Dendritic cell treated with granulocyte-macrophage colony-stimulating factor and Interleukin-4, amounts not matched to agents 40 ng/mL and 50 ng/mL, for 4 days (primary cell): Measurements from ENCODE around the gene OVOL2.

ENCODE experiments used
- H3K27ac Mint-ChIP-seq: one replicate; pipeline ENCODE4 v1.8.0; 2022; ENCODE audit warnings: mild to moderate bottlenecking, mixed read lengths
- H3K27me3 Mint-ChIP-seq: one replicate; pipeline ENCODE4 v1.8.0; 2022; ENCODE audit warnings: mild to moderate bottlenecking, mixed read lengths
- H3K36me3 Mint-ChIP-seq: one replicate; pipeline ENCODE4 v1.8.0; 2022; ENCODE audit warnings: low read depth, mixed read lengths
- H3K4me1 Mint-ChIP-seq: one replicate; pipeline ENCODE4 v1.8.0; 2022; ENCODE audit warnings: low read depth, mixed read lengths
- H3K4me3 Mint-ChIP-seq: one replicate; pipeline ENCODE4 v1.8.0; 2022; ENCODE audit warnings: mild to moderate bottlenecking, moderate library complexity, mixed read lengths
- H3K9me3 Mint-ChIP-seq: one replicate; pipeline ENCODE4 v1.8.0; 2022; ENCODE audit warnings: mixed read lengths
- intact Hi-C: fragments of 100-400 bp; cut with micrococcal nuclease; formaldehyde crosslinking; loops from one replicate; pipeline ENCODE4 v1.15.0; 2022

OVOL2 gene

DNA sequence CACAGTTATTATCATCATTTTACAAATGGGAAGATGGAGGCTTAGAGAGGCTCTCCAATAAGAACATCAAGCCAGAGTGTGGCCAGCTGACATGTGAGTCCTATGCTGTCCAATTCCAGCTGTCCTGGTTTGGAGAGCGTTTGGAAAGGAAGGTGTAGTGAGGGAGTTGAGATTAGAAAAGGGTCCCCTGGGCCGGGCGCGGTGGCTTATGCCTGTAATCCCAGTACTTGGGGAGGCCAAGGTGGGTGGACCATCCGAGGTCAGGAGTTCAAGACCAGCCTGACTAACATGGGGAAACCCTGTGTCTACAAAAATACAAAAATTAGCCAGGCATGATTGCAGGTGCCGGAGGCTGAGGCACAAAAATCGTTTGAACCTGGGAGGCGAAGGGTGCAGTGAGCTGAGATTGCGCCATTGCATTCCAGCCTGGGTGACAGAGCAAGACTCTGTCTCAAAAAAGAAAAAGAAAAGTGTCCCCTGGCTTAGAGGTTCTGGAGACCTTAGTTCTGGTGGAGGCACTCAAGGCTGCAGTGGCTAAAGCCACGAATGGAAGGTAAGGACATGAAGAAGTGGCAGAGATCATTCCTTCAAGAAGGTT is 22.1 kb upstream of the OVOL2 start:
- intact Hi-C loops, result no loop called here

DNA sequence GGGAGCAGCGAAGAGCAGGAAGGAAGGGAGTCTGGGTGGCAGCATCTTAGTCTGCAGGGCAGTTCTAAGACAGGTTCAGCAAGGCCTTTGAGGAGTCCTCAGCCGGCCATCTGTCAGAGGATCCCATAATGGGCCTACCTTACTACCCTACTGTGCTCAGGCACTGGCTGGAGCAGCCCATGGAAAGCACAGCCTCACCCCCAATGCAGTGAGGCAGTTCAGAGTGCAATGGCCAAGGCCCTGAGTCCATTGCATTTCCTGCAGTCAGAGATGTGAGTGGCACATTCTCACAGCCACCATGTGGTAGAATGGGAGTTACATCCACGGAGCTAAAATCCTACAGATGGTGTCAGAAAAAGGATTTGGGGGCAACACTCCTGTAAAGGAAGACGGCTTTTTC is 19.4 kb upstream of the OVOL2 start:
- Mint-ChIP-seq H3K27me3 (peaks cover 11% of the 10 kb centered on the region), H3K36me3 (no peaks in the 10 kb centered on the region), H3K4me1 (no peaks in the 10 kb centered on the region), H3K9me3 (no peaks in the 10 kb centered on the region), H3K4me3 (no peak overlapping the region), H3K27ac (no peak overlapping the region)
- intact Hi-C loops, result no loop called here

More for the DNA sequence above, 22.1 kb upstream of the OVOL2 start:
- Mint-ChIP-seq H3K9me3 (no peaks in the 10 kb centered on the region), H3K4me1 (no peaks in the 10 kb centered on the region), H3K27me3 (peaks cover 4% of the 10 kb centered on the region), H3K4me3 (no peak overlapping the region), H3K36me3 (no peaks in the 10 kb centered on the region), H3K27ac (no peak overlapping the region)

DNA sequence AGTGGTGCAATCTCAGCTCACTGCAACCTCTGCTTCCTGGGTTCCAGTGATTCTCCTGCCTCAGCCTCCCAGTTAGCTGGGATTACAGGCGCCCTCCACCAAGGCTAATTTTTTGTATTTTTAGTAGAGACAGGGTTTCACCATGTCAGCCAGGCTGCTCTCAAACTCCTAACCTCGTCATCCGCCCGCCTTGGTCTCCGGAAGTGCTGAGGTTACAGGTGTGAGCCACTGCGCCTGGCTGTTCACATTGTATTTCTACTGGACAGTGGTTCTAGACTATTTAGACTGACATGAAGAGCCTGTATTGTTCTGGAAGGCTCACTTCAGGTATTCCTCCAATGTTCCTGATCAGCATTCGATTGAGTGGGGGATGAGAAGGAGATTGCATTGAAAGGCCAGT is 14.8 kb upstream of the OVOL2 start:
- intact Hi-C loops, result no loop called here
- Mint-ChIP-seq H3K4me3 (no peak overlapping the region), H3K4me1 (no peaks in the 10 kb centered on the region), H3K27me3 (peaks cover 21% of the 10 kb centered on the region), H3K36me3 (no peaks in the 10 kb centered on the region), H3K27ac (no peak overlapping the region), H3K9me3 (no peaks in the 10 kb centered on the region)

DNA sequence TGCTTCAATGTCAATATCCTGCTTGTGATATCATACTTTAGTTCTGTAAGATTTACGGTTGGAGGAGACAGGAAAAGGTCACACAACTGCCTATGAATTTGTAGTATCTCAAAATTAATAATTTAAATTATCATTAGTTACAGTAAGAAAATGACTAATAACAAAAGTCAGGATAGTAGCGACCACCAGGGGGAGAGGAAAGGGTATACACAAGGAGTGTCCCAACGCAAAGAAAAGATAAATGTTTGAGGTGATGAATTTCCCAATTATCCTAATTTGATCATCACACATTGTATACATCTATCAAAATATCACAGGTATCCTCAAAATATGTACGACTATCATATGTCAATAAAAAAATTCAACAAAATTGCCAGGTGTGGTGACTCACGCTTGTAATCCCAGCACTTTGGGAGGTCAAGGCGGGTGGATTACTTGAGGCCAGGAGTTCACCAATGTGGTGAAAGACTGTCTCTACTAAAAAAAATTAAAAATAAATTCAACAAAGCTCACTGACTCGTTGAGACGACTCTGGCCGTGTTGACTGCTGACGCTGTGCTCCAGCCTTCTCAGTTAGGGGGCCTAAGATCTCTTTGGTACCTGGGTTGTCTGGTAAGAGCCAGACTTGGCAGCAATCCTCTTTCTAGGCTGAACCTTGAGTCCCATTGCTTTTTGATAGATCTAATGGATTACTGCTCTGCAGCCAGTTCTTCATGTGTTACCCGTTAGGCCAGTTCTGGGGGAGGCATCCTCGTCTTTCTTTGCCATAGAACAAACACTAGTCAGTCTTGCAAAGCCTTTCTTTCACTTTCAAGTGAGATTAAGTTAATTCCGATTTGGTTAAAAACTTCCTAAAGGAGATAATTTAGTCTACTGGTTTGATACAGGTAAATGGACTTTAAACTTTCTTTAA is 9.0 kb upstream of the OVOL2 start:
- Mint-ChIP-seq H3K27ac (no peak overlapping the region), H3K9me3 (no peaks in the 10 kb centered on the region), H3K27me3 (peaks cover 43% of the 10 kb centered on the region), H3K36me3 (no peaks in the 10 kb centered on the region), H3K4me1 (no peaks in the 10 kb centered on the region), H3K4me3 (no peak overlapping the region)
- intact Hi-C loops, result no loop called here

DNA sequence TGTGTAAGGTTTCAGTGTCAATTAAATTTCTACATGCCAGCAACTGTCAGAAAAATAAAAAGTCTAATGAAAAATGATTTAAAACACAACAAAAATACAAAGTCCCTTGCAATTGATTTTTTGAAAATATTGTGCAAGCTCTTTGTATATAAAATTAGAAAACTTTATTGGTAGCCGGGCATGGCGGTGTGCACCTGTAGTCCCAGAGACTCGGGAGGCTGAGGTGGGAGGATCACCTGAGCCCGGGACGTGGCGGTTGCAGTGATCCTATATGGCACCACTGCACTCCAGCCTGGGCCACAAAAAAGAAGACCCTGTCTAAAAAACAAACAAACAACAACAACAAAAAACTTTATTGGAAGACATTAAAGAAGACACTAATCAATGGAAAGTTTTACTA is 6.0 kb upstream of the OVOL2 start:
- Mint-ChIP-seq H3K9me3 (no peaks in the 10 kb centered on the region), H3K27me3 (peaks cover 66% of the 10 kb centered on the region), H3K27ac (no peak overlapping the region), H3K36me3 (no peaks in the 10 kb centered on the region), H3K4me3 (no peak overlapping the region), H3K4me1 (peaks cover 5% of the 10 kb centered on the region)
- intact Hi-C loops, result no loop called here

DNA sequence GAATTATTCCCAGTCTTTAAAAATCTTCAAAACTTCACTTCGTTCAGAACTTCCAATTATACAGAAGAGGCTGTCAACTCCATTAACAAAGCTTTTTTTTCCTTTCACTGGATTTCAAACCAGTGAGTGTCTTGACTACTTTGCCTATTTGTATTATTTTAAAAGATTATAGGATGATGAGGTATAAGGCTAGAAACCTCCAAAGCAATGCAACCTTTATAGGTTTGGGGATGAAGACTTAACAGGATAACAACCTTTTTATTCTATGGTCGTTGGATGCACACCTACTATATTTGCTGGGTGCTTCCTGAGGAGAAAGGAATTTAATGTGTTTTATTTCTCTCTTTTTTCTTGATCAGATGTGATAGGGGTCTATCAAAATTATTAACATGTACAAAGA is 1.9 kb upstream of the OVOL2 start:
- H3K9me3 Mint-ChIP-seq, result no peaks in the 10 kb centered on the region
- H3K4me3 Mint-ChIP-seq, result no peak overlapping the region
- intact Hi-C loops, result no loop called here
- no peak overlapping the region for H3K27ac Mint-ChIP-seq
- no peaks in the 10 kb centered on the region for H3K36me3 Mint-ChIP-seq
- peaks cover 27% of the 10 kb centered on the region for H3K4me1 Mint-ChIP-seq
- H3K27me3 Mint-ChIP-seq, result peaks cover 88% of the 10 kb centered on the region

DNA sequence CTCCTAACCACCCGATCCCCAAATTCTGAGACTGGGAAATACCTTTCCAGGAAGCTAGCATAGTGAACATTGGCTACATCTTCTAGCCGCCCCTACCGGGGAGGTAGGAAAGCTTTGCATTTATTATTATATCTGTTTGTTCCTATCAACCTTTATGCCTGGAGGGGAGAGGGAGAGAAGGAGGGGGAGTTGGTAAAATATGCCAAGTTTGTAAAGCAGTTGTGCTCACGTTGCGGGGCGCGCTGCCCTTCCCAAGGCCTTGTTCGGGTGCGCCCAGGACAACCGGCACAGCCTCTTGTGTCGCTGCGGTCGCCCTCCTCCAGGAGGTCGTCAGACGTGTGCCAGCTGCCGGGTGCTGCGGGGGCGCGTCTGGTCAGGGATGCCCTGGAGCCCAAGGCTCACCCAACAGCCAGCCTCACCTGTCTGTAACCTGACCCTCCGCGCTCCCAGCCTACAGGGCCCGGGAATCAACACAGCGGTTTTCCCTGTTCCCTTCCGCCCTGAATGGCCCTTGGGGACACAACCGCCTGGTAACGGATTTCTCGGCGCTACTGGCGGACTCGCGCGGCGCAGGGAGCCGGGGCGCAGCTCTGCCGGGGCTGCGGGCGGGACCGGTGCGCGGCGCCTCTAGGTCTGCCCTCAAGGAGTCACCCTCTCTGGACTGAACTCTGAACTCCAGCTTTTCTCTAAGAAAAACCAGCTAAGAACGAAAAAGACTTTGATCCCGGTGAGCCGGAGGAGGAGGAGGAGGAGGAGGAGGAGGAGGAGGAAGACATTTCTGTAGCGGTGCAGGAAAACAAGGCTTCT is 1.1 kb upstream of the OVOL2 start:
- Mint-ChIP-seq H3K36me3 (no peaks in the 10 kb centered on the region), H3K27ac (no peak overlapping the region), H3K4me3 (no peak overlapping the region), H3K27me3 (peaks cover 87% of the 10 kb centered on the region), H3K9me3 (no peaks in the 10 kb centered on the region), H3K4me1 (peaks cover 33% of the 10 kb centered on the region)
- intact Hi-C loops, result no loop called here

DNA sequence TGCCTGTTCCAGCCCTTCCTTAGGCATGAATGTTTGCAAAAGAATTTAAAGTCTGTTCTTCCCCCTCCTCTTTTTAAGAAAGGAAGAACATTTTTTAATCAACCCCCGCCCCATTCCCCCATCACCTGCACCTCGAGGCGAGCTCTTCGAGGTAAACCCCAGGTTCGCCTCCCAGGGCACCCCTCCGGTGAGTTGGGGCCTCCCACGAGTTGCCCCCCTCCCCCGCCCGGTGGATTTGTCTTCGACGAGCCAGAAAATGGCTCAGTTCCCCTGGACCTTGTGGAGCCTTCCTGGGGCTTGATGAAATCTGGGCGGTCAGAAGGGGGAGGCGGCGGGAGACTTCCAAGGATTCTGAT is 256 bp upstream of the OVOL2 start:
- H3K27ac Mint-ChIP-seq, result no peak overlapping the region
- peaks cover 42% of the 10 kb centered on the region for H3K4me1 Mint-ChIP-seq
- H3K9me3 Mint-ChIP-seq, result no peaks in the 10 kb centered on the region
- H3K27me3 Mint-ChIP-seq, result peaks cover 82% of the 10 kb centered on the region
- no peaks in the 10 kb centered on the region for H3K36me3 Mint-ChIP-seq
- peak overlapping the region; percentile 11 for H3K4me3 Mint-ChIP-seq
- intact Hi-C loops, result no loop called here

DNA sequence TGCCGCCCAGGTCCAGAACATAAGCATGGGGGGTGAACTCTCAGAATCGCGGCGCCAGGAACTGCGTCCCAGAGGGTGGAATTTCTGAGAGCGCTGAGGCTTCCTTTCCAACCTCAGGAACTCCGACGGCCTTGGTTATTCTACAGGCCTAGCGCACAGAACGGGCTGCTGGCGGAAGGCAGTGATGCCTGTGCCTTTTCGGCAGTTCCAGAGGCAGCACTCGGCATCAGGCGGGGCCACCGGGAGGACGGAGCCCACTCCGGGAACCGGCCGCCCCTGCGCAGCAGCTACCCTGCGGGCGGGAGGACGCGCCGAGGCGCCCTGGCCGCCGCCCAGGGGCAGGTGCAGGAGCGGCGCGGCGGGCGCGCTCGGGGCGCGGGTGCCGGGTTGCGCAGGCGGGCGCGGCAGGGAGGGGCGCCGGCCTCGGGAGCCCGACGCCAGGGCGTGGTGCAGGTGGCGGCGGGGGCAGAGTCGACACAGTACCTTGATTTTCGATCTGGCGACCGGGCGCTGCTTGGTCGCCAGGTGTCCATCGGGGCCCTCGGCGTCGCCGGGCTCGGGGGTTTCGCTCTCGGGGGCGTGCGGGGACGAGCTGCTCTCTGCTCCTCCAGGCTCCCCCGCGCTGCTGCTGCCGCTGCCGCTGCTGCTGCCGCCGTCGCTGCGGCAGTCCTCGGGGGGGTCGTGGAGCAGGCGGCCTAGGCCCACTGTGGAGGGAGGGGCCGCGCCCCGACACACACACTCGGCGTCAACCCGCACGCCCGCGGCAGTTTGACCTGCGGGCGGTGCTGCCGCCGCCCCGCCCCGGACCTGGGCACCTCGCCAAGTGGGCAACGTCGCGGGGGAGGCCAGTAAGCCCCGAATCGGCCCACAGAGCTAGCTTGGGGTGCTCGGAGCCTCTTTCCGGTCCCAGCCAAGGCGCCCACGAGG is 1.3 kb downstream of the OVOL2 start:
- Mint-ChIP-seq H3K27me3 (peaks cover 77% of the 10 kb centered on the region), H3K4me1 (peaks cover 50% of the 10 kb centered on the region)

DNA sequence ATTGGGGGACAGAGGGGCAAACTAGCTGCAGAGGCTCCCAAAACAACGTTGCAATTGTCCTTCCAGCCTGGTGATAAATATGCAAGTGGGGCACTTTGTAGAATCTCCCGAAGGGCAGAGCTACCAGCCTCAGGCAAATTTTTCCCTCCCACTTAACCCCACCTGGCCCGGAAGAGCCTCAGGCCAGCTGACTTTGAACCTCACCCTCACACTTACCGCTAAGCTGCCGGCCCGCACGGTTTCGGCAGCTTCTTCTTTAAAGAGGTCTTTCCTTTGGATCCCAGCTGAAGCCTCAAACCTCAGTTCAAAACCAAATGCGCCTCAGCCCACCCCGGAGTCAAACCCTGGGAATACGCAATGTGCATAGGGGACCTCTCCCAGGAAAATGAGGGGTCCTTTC is 2.5 kb downstream of the OVOL2 start:
- peaks cover 57% of the 10 kb centered on the region for H3K4me1 Mint-ChIP-seq
- no peak overlapping the region for H3K27ac Mint-ChIP-seq
- intact Hi-C loops, result no loop called here
- peaks cover 66% of the 10 kb centered on the region for H3K27me3 Mint-ChIP-seq
- H3K9me3 Mint-ChIP-seq, result no peaks in the 10 kb centered on the region
- no peak overlapping the region for H3K4me3 Mint-ChIP-seq
- no peaks in the 10 kb centered on the region for H3K36me3 Mint-ChIP-seq

More for the DNA sequence above, 1.3 kb downstream of the OVOL2 start:
- intact Hi-C loops, result no loop called here
- no peaks in the 10 kb centered on the region for H3K36me3 Mint-ChIP-seq
- H3K9me3 Mint-ChIP-seq, result no peaks in the 10 kb centered on the region
- H3K27ac Mint-ChIP-seq, result no peak overlapping the region
- peak overlapping the region; percentile 82 for H3K4me3 Mint-ChIP-seq

DNA sequence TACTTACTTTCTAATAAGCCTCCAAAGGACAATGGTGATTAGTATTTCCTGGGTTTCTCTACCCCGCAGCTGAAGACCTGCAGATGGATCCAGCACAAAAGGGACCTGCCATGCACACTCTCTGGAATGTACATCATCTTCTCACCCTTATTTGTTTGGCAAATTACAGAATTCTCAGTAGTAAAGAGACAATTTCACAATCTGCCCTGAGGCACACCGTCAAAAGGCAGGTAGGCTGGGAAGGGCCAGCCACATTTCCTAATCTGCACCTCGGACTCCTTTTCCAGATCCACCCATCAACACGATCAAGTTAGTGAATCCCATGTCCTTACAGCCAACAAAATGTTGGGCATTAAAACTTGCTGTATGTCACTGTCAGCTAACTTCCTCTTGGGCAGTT is 4.9 kb downstream of the OVOL2 start:
- Mint-ChIP-seq H3K4me3 (no peak overlapping the region), H3K9me3 (no peaks in the 10 kb centered on the region), H3K36me3 (no peaks in the 10 kb centered on the region), H3K27me3 (peaks cover 42% of the 10 kb centered on the region), H3K4me1 (peaks cover 52% of the 10 kb centered on the region), H3K27ac (no peak overlapping the region)
- intact Hi-C loops, result loop anchor here (5.0 kb wide), 1 partner anchor 84 kb away; the partner anchor contains the start of genes KAT14 and PET117

DNA sequence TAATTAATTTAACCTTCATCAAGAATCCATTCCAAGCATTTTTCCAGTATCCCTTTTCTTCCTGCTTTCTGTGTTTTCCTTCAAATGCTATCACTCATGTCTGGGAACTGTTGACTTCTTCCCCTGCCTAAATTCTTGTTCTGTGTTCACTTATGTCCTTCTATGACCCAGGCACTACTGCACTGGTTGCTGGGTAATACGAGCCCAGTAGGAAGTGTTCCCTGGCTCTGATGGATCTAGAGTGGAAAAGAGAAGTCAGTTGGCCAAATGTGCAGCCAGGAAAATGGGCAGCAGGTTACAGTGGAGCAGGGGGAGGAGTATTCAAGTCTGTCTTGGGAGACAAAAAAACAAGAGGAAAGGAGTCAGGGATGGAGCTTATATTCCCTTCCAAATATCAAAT is 7.1 kb downstream of the OVOL2 start:
- Mint-ChIP-seq H3K27me3 (peaks cover 27% of the 10 kb centered on the region), H3K27ac (no peak overlapping the region), H3K36me3 (no peaks in the 10 kb centered on the region), H3K9me3 (no peaks in the 10 kb centered on the region), H3K4me3 (no peak overlapping the region), H3K4me1 (peaks cover 43% of the 10 kb centered on the region)
- intact Hi-C loops, result loop anchor here (5.0 kb wide), 1 partner anchor 87 kb away; the partner anchor contains the start of genes KAT14 and PET117

DNA sequence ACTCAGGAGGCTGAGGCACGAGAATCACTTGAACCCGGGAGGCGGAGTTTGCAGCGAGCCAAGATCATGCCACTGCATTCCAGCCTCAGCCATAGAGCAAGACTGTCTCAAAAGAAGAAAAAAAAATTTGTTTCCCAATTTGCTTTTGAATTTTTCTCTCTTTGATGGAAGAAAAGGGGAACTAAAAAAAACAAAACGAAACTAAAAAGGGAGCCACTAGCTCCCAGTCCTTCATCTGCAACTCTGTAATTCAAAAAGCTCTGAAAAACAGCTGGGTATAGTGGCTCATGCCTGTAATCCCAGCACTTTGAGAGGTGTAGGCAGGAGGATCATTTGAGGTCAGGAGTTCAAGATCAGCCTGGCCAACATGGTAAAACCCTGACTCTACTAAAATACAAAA is 9.5 kb downstream of the OVOL2 start:
- peak overlapping the region; percentile 39 for H3K4me3 Mint-ChIP-seq
- intact Hi-C loops, result no loop called here
- no peak overlapping the region for H3K27ac Mint-ChIP-seq
- H3K9me3 Mint-ChIP-seq, result peaks cover 10% of the 10 kb centered on the region
- H3K27me3 Mint-ChIP-seq, result peaks cover 21% of the 10 kb centered on the region
- peaks cover 25% of the 10 kb centered on the region for H3K4me1 Mint-ChIP-seq
- H3K36me3 Mint-ChIP-seq, result no peaks in the 10 kb centered on the region
